Lower lobe of right lung (tissue), 2 donors: Measurements from ENCODE around the gene PLEKHH2. TPM values are rescaled to one million over a fixed set of nuclear protein-coding genes. Genes with fewer than 3 reads are reported as not detected.
A peak's percentile ranks its signal among the peaks of the same experiment; 100 is the strongest.
"Not testable (repeated sequence)": the region's sequence is repeated elsewhere in the genome, so short reads cannot be mapped to it uniquely, and the experiment has no call there.

ENCODE experiments used
- ATAC-seq, 2 donors: fragments of 200-7000 bp; cut with Tn5 transposase; one replicate each; pipeline ENCODE4 v1.9.1; 2020 to 2022; ENCODE audit warnings: mild to moderate bottlenecking in 2 of 2, moderate library complexity in 2 of 2
- DNase-seq: peaks from one replicate; pipeline ENCODE4 v3.0.0-alpha.2; 2020
- H3K27ac ChIP-seq: fragments of 200-600 bp; one replicate; pipeline ENCODE4 v1.8.0; 2022
- H3K27me3 ChIP-seq: fragments of 200-600 bp; one replicate; pipeline ENCODE4 v1.8.0; 2022; ENCODE audit warnings: low read depth
- H3K36me3 ChIP-seq: fragments of 200-600 bp; one replicate; pipeline ENCODE4 v1.8.0; 2022; ENCODE audit warnings: mild to moderate bottlenecking
- H3K4me1 ChIP-seq: fragments of 200-600 bp; one replicate; pipeline ENCODE4 v1.8.0; 2022
- H3K4me3 ChIP-seq: fragments of 200-600 bp; one replicate; pipeline ENCODE4 v1.8.0; 2022; ENCODE audit warnings: mild to moderate bottlenecking
- H3K9me3 ChIP-seq: fragments of 200-600 bp; one replicate; pipeline ENCODE4 v1.8.0; 2022
- intact Hi-C: fragments of 100-400 bp; cut with DNase I; formaldehyde crosslinking; loops from one replicate; pipeline ENCODE4 v1.11.0; 2022
- long read RNA-seq: library from polyadenylated mRNA; unstranded; transcript quantifications from one replicate; pipeline ENCODE4 v2.0.0, GENCODE V29; 2021
- total RNA-seq: library from RNA; stranded (reverse); fragmentation: NEBNext Ultra II Directional; extraction: Animal tissue kit (Norgen Biotek cat#: 25700); gene quantifications from one replicate; pipeline ENCODE4 v1.2.1, GENCODE V29; 2021
- TF ChIP-seq, protein P1 (sequence below): fragments of 200-600 bp; IDR thresholded peaks from one replicate; pipeline ENCODE4 v1.8.0; 2022; ENCODE audit warnings: antibody characterized with exemption, mild to moderate bottlenecking
- donor health status: DM: no; HTN: yes; CAD: no; lungs with severe emphysema.

PLEKHH2 gene
- 42.0 TPM for total RNA-seq
- long read RNA-seq, full-length matches to known transcripts: 1 of 23 reads
- long read RNA-seq, partial matches to known transcripts: 13 of 23 reads
- long read RNA-seq, other reads (novel, unspliced or antisense): 9 of 23 reads

DNA sequence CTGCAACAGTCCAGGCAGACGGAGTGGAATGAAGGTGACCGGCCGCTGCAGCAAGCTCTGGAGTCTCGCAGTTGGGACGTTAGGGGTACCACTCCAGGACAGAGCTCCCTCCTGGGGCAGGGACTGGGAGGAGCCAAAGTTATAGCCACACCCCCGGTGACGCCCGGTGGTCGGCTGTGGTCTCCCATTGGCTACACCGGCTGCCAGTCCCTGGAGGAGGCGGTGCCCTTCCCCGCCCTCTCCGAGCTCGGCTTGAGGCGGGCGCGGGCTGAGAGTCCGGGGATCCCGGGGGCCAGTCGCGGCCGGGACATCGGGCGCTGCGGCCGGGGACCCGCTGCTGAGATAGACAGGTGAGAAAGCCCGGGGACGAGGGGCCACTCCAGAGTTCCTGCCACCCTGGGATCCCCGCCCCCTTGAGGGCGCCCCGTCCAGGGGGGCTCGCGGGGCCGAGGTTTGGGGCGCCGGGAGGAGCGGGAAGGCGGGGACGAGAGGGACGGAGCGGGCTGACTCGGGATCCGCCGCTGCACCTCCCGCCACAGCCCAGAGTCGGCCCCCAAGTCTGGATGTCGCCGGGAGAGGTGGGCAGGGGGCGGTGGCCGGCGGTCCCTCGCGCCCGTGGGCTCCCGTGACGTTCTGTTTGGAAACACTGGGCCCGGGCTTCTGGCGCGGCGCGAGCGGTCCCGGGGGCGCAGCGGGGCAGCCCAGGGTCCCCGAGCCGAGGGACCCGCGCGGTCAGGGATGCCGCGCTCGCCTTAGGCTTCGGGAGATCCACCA is at the start of gene PLEKHH2:
PLEKHH2 (plus strand) TSS at position 231 of the 774 bp plus-strand sequence. CDS start 7,414 bp downstream, outside the sequence.
- peak; percentile 99 to 100 for ATAC-seq
- Histone ChIP-seq H3K27me3 (peaks cover 12% of the 10 kb centered on the region), H3K4me3 (peak within 1 kb of the TSS; percentile 91)

DNA sequence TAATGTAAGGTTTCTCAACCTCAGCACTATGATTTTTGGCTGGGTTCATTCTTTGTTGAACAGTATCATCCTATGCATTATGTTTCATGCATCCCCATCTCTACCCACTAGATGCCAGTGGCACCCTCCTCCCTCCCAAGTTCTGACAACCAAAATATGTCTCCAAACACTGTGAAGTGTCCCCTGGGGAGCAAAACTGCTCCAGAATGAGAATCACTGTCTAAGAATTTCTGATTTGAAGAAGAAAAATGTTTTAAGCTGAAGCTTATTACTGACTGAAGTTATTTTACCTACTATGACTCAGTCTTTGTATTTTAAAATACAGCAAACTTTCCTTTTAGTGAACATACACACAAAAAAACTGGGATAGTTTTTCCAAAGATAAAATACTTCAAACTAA is 44.6 kb upstream of the PLEKHH2 start:
- Histone ChIP-seq H3K4me3 (no peak overlapping the region), H3K27me3 (no peaks in the 10 kb centered on the region), H3K4me1 (peaks cover 31% of the 10 kb centered on the region), H3K27ac (no peak overlapping the region), H3K9me3 (no peaks in the 10 kb centered on the region), H3K36me3 (peaks cover 41% of the 10 kb centered on the region)
- intact Hi-C loops: no loop called here
- no peak for DNase-seq
- ATAC-seq: no peak
- TF ChIP-seq, protein P1, sequence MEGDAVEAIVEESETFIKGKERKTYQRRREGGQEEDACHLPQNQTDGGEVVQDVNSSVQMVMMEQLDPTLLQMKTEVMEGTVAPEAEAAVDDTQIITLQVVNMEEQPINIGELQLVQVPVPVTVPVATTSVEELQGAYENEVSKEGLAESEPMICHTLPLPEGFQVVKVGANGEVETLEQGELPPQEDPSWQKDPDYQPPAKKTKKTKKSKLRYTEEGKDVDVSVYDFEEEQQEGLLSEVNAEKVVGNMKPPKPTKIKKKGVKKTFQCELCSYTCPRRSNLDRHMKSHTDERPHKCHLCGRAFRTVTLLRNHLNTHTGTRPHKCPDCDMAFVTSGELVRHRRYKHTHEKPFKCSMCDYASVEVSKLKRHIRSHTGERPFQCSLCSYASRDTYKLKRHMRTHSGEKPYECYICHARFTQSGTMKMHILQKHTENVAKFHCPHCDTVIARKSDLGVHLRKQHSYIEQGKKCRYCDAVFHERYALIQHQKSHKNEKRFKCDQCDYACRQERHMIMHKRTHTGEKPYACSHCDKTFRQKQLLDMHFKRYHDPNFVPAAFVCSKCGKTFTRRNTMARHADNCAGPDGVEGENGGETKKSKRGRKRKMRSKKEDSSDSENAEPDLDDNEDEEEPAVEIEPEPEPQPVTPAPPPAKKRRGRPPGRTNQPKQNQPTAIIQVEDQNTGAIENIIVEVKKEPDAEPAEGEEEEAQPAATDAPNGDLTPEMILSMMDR: no peak

More for the DNA sequence above, at the start of gene PLEKHH2:
- H3K36me3 ChIP-seq: no peaks in the 10 kb centered on the region
- DNase-seq: peak; percentile 88
- no peaks in the 10 kb centered on the region for H3K9me3 ChIP-seq
- peak within 1 kb of the TSS; percentile 85 for H3K27ac ChIP-seq
- H3K4me1 ChIP-seq: peaks cover 17% of the 10 kb centered on the region
- intact Hi-C loops: no loop called here
- TF ChIP-seq, protein P1: no peak

DNA sequence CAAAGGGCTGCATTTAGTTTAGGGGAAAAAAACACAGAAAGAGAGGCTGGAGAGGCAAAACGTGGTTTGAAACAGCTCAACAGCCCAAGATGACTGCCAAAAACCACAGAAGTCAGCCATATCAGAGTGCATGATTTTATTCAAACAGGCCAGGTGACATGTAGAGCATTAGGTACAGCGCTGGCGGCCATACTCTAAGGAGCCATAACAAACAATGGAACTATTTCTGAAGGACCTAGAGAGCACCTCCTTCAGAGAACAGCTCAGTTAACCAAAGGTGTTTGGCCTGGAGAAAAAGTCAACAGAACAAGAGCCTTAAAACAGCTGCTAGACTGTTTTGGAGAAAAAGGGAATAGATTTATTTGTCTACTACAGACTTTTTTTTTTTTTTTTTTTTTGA is 43.8 kb upstream of the PLEKHH2 start:
- DNase-seq (peak; percentile 59), ATAC-seq (peak; percentile 77 to 80)
- Histone ChIP-seq H3K4me3 (no peak overlapping the region), H3K4me1 (peaks cover 31% of the 10 kb centered on the region), H3K36me3 (peaks cover 37% of the 10 kb centered on the region), H3K27ac (no peak overlapping the region), H3K9me3 (no peaks in the 10 kb centered on the region), H3K27me3 (no peaks in the 10 kb centered on the region)
- intact Hi-C loops: no loop called here
- TF ChIP-seq, protein P1: no peak

DNA sequence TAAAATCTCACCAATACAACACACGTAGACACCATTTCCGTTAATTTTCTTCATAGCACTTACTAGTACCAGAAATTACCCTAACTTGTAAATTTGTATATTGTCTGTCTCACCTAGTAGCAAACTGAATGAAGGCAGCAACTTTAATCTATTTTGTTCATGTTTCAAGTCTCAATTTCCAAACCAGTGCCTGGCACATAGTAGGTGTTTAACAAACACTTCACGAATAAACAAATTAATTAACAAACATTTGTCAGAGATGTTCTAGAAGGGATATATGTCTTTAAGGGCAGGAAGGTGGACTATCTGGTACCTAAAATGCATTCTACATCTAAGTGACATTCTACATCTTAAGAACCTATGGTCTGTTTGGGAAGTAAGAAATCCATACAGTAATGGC is 42.2 kb upstream of the PLEKHH2 start:
- Histone ChIP-seq H3K4me1 (peaks cover 31% of the 10 kb centered on the region), H3K9me3 (no peaks in the 10 kb centered on the region), H3K27ac (peak overlapping the region; percentile 95), H3K27me3 (no peaks in the 10 kb centered on the region), H3K4me3 (peak overlapping the region; percentile 76), H3K36me3 (peaks cover 23% of the 10 kb centered on the region)
- intact Hi-C loops: no loop called here
- DNase-seq: no peak
- no peak for ATAC-seq
- TF ChIP-seq, protein P1: no peak

DNA sequence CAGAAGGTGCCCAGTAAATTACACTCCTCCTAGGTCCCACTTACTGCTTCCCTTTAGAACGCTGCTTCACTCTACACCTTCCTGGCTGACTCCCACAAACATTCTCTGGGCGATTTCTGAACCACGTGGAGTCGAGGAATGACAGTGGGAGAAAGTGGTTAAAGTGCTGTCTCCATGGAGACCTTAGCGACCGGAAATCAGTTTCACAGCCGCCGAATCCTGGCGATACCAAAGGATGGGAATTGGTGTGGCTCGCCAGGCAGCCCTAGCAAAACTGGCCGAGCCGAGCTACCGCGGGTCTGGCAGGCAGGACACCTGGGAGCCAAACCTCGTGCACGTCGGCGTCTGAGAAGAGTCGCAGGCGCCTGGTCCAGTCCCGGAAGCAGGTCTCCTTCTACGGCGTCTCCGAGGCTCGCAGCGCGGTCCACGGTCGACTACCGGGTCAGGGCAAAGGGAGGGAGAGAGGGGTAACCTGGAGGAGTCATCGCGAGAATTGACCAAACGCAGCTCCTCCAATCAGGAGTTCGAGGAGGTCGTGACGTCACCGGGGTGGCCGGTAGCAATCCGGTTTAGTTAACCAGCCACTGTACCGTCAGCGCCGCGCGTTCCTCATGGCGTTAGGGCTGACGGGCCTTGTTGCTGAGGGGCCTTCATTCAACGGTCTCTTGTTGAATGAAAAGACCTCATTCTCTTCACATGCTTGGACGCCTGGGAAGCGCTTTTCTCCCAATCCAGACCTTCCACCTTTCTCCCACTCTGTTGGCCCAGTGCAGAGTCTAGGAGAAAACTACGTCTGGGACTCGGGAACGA is 41.3 kb upstream of the PLEKHH2 start, which contains the start of gene THADA:
THADA (minus strand) TSS at position 436 of the 810 bp plus-strand sequence. CDS start 3,646 bp downstream, outside the sequence.
- Histone ChIP-seq H3K4me1 (peaks cover 31% of the 10 kb centered on the region), H3K27me3 (no peaks in the 10 kb centered on the region), H3K4me3 (peak within 1 kb of the TSS; percentile 76), H3K36me3 (peaks cover 13% of the 10 kb centered on the region), H3K9me3 (no peaks in the 10 kb centered on the region), H3K27ac (peak within 1 kb of the TSS; percentile 95)
- peak; percentile 99 for DNase-seq
- peak; percentile 99 for ATAC-seq
- TF ChIP-seq, protein P1: no peak
- intact Hi-C loops: no loop called here

DNA sequence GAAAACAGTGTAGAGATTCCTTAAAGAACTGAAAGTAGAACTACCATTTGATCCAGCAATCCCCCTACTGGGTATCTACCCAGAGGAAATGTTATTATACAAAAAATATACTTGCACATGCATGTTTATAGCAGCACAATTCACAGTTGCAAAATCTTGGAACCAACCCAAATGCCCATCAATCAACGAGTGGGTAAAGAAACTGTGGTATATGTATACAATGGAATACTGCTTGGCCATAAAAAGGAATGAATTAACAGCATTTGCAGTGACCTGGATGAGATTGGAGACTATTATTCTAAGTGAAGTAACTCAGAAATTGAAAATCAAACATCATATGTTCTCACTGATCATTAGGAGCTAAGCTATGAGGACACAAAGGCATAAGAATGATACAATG is 36.5 kb upstream of the PLEKHH2 start:
- intact Hi-C loops, H3K9me3 ChIP-seq, ATAC-seq: not testable (repeated sequence)

More for the DNA sequence above, 36.5 kb upstream of the PLEKHH2 start:
- H3K4me3 ChIP-seq, DNase-seq, H3K36me3 ChIP-seq, H3K27ac ChIP-seq, H3K27me3 ChIP-seq, H3K4me1 ChIP-seq: not testable (repeated sequence)
